Measurements from ENCODE around the gene APOD. TPM values are rescaled to one million over a fixed set of nuclear protein-coding genes. Genes with fewer than 3 reads are reported as not detected.

APOD gene
- total and polyA plus RNA-seq, 2 donors = 11.7 to 395 TPM

GRCh38 chr3:195532834-195533233, 50.9 kb downstream of the APOD start:
- no peak overlapping the region for H3K27ac ChIP-seq (ENCODE audit: low read depth)
- no peaks in the 10 kb centered on the region for H3K36me3 ChIP-seq (ENCODE audit: insufficient read depth)
- no peak overlapping the region for H3K4me3 ChIP-seq (ENCODE audit: low read depth, low read length)
- WGBS = 83% methylated on average over 7 of the region's 7 CpGs
- H3K4me1 ChIP-seq (ENCODE audit: insufficient read depth) = peaks cover 1% of the 10 kb centered on the region
- no peak for DNase-seq (ENCODE audit: extremely low spot score)

- H3K36me3 ChIP-seq (ENCODE audit: insufficient read depth) = no peaks in the 10 kb centered on the region
- no peak overlapping the region for H3K27ac ChIP-seq (ENCODE audit: low read depth)
- 57% methylated on average over 3 of the region's 3 CpGs for WGBS
- no peak for DNase-seq (ENCODE audit: extremely low spot score)
- peaks cover 1% of the 10 kb centered on the region for H3K4me1 ChIP-seq (ENCODE audit: insufficient read depth)
- H3K4me3 ChIP-seq (ENCODE audit: low read depth, low read length) = no peak overlapping the region
Observed at GRCh38 chr3:195532345-195532744, 51.4 kb downstream of the APOD start.

- Histone ChIP-seq H3K27ac (ENCODE audit: low read depth) (no peak overlapping the region), H3K4me3 (ENCODE audit: low read depth, low read length) (no peak overlapping the region), H3K36me3 (ENCODE audit: insufficient read depth) (no peaks in the 10 kb centered on the region), H3K4me1 (ENCODE audit: insufficient read depth) (peaks cover 1% of the 10 kb centered on the region)
- WGBS = 86% methylated on average over 5 of the region's 5 CpGs
- DNase-seq (ENCODE audit: extremely low spot score) = no peak
Observed at GRCh38 chr3:195531683-195532082, 52.1 kb downstream of the APOD start.

GRCh38 chr3:195526492-195526891, 57.2 kb downstream of the APOD start:
- no peak for DNase-seq (ENCODE audit: extremely low spot score)
- Histone ChIP-seq H3K36me3 (ENCODE audit: insufficient read depth) (no peaks in the 10 kb centered on the region), H3K4me1 (ENCODE audit: insufficient read depth) (peaks cover 1% of the 10 kb centered on the region), H3K4me3 (ENCODE audit: low read depth, low read length) (no peak overlapping the region), H3K27ac (ENCODE audit: low read depth) (no peak overlapping the region)
- 97% methylated on average over 4 of the region's 4 CpGs for WGBS

GRCh38 chr3:195524171-195524896, 59.4 kb downstream of the APOD start:
- Histone ChIP-seq H3K4me1 (ENCODE audit: insufficient read depth) (no peaks in the 10 kb centered on the region), H3K27ac (ENCODE audit: low read depth) (no peak overlapping the region), H3K36me3 (ENCODE audit: insufficient read depth) (no peaks in the 10 kb centered on the region), H3K4me3 (ENCODE audit: low read depth, low read length) (no peak overlapping the region)
- WGBS = 78% methylated on average over 14 of the region's 14 CpGs
- no peak for DNase-seq (ENCODE audit: extremely low spot score)

GRCh38 chr3:195522254-195523023, 61.3 kb downstream of the APOD start:
- H3K27ac ChIP-seq (ENCODE audit: low read depth) = no peak overlapping the region
- no peaks in the 10 kb centered on the region for H3K4me1 ChIP-seq (ENCODE audit: insufficient read depth)
- no peak for DNase-seq (ENCODE audit: extremely low spot score)
- WGBS = 61% methylated on average over 6 of the region's 6 CpGs
- no peak overlapping the region for H3K4me3 ChIP-seq (ENCODE audit: low read depth, low read length)
- no peaks in the 10 kb centered on the region for H3K36me3 ChIP-seq (ENCODE audit: insufficient read depth)

Small RNAs within 50 kb of the gene (small RNA-seq; reads per million reads assigned to genes)
- gene RN7SL73P (not detected), gene RNU6ATAC24P (not detected)

Other genes with a start within 250 kb of the APOD start
- 151 TPM for gene ACAP2, start 140.9 kb downstream of the APOD start, total RNA-seq
- 15.7 TPM for gene ACAP2, start 140.9 kb downstream of the APOD start, polyA plus RNA-seq
- 104 TPM for gene PPP1R2, start 40.6 kb downstream of the APOD start, total RNA-seq
- gene PPP1R2, start 40.6 kb downstream of the APOD start, polyA plus RNA-seq = 47.7 TPM
- 12.7 TPM for gene MUC20, start 137.0 kb upstream of the APOD start, total RNA-seq
- gene MUC20, start 137.0 kb upstream of the APOD start, polyA plus RNA-seq = 6.2 TPM
- 0.42 TPM for gene MUC4, start 228.0 kb upstream of the APOD start, total RNA-seq
- not detected for gene MUC4, start 228.0 kb upstream of the APOD start, polyA plus RNA-seq

Measured in urinary bladder (tissue), 4 donors.